GM12874 (cell line): ENCODE data around the gene COL5A2.
A peak's percentile ranks its signal among the peaks of the same experiment; 100 is the strongest.

Source experiments
- TF ChIP-seq, protein P1 (sequence below): IDR thresholded peaks from 2 replicates; pipeline ENCODE4 v1.5.1; 2011; ENCODE audit warnings: low read depth, mild to moderate bottlenecking, control low read depth, low read length, moderate library complexity; ENCODE audit not compliant: insufficient read depth

The COL5A2 gene

DNA sequence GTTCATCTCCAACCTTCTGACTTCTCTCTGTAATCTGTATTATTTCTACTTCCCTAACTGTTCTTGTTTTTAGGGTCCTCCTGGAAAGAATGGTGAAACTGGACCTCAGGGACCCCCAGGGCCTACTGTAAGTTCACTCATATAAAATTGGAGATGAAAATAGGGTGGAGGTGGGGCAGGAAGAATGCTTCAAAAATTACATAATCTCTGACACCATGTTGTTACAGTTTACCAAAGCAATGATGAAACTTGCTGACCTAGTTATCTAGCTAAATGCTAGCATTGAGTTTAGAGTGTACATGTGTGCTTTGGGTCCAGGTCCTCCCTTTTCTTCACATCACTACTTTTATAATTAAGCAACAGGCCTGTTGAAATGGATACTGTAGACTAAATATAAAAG, 182.3 kb downstream of the COL5A2 start:
- TF ChIP-seq, protein P1, sequence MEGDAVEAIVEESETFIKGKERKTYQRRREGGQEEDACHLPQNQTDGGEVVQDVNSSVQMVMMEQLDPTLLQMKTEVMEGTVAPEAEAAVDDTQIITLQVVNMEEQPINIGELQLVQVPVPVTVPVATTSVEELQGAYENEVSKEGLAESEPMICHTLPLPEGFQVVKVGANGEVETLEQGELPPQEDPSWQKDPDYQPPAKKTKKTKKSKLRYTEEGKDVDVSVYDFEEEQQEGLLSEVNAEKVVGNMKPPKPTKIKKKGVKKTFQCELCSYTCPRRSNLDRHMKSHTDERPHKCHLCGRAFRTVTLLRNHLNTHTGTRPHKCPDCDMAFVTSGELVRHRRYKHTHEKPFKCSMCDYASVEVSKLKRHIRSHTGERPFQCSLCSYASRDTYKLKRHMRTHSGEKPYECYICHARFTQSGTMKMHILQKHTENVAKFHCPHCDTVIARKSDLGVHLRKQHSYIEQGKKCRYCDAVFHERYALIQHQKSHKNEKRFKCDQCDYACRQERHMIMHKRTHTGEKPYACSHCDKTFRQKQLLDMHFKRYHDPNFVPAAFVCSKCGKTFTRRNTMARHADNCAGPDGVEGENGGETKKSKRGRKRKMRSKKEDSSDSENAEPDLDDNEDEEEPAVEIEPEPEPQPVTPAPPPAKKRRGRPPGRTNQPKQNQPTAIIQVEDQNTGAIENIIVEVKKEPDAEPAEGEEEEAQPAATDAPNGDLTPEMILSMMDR: no peak

DNA sequence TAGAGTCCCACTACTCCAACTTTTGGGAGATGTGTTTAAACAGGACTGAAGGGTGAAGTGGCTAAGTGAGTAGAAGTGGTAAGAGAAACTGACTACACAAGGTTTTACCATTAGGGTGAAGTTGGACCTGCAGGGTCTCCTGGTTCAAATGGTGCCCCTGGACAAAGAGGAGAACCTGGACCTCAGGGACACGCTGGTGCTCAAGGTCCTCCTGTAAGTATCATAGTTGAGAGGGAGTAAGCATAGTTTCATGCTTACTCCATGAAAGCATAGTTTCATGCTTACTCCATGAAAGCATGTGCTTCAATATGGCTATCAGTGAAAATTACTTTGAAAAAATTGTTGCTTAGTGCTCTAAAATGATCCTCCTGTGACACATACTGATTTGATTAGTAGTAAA, 186.3 kb downstream of the COL5A2 start:
- TF ChIP-seq, protein P1: no peak

DNA sequence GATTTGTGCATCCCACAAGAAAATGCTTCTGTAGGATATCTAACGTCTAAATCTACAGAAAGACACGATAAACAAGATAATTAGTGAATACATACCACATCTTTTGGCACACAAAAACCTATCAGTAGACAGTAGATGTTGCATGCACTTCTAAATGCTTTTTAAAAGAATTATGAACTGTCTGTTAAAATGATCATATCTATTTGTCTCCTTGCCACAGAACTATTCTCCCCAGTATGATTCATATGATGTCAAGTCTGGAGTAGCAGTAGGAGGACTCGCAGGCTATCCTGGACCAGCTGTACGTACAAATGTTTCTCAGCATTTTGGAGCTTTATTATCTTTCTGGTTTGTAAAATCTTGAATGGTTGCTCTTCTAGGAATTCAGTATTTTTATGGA, 192.7 kb downstream of the COL5A2 start:
- TF ChIP-seq, protein P1: no peak

DNA sequence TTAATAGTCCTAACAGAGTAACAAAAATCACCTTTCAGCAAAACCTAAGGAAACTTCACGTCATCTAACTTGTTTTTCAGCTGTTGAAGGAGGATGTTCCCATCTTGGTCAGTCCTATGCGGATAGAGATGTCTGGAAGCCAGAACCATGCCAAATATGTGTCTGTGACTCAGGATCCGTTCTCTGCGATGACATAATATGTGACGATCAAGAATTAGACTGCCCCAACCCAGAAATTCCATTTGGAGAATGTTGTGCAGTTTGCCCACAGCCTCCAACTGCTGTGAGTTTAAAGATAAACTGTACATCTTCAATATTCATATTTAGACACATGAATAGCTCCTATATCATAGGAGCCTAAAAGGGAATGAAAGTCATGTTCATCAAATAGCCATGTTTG, 194.9 kb downstream of the COL5A2 start:
- TF ChIP-seq, protein P1: no peak

DNA sequence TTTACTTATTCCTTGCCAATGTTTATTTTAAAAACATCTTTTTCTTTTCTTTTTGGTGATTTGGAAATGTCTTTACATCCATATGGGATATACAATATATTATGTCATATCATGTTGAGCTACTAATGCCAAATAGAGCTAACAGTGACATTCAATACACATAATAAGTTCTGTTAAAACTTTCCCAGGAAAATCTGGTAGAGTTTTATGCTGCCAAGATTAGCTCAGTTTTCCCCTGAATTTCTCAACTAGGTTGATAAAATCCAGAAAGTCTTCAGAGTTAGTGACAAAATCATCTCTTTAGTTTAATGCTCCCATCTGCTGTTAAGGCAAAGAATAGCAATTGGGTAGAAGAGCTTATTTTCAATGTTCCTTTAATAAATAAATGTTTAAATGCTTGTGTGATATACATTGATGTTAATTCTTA, 195.5 kb downstream of the COL5A2 start:
- TF ChIP-seq, protein P1: no peak

DNA sequence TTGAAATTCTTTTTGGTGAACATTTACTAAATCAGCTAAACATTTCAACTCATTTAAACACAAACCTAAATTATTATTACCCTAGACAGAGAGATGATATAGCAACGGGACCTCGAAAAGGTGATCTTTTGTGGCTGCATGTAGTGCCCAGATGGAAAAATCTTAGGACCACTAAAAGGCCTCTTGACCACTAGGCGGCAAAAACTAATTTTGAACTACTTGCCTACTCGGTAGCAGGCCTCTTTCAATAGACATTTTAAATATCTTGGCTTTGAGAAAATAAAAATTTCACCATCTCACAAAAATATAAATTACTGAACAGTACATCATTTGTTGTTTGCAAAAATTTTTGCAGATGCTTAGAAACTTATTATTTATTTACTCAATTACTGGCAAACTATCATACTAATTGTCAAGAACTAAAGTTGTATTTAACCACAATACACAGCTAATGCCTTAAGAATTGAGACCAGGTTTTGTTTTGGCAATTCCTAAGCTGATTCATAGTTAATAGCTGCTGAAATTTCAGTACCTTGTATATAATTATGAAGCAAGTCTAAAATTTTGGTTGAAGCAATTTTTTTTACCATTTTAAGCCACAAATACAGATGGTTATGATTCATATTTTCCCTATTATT, 196.0 kb downstream of the COL5A2 start:
- TF ChIP-seq, protein P1: peak; percentile 14; the same call in 1 of the 2 replicates
